DND-41 (cell line): ENCODE measurements around the gene SYNM.

Experiments used
- ATAC-seq: fragments of 200-7000 bp; cut with Tn5 transposase; 3 replicates; pipeline ENCODE4 v1.9.1; 2021; ENCODE audit warnings: low read depth; ENCODE audit not compliant: insufficient read depth
- DNase-seq: peaks from one replicate; pipeline ENCODE4 v3.0.0-alpha.2; 2020
- H2AFZ ChIP-seq: 2 replicates; pipeline ENCODE4 v1.6.0; 2012; ENCODE audit warnings: low read depth, low read length
- H3K27ac ChIP-seq: 2 replicates; pipeline ENCODE4 v1.5.1; 2012; ENCODE audit warnings: low read length, inconsistent platforms
- H3K27me3 ChIP-seq: fragments of 200-600 bp; sonication (generic); 2 replicates; pipeline ENCODE4 v1.6.0; 2012; ENCODE audit warnings: low read length, mild to moderate bottlenecking, inconsistent platforms; ENCODE audit not compliant: insufficient read depth, poor library complexity
- H3K36me3 ChIP-seq: 2 replicates; pipeline ENCODE4 v1.5.1; 2012; ENCODE audit warnings: low read length, inconsistent platforms; ENCODE audit not compliant: insufficient read depth
- H3K4me1 ChIP-seq: 2 replicates; pipeline ENCODE4 v1.5.1; 2012; ENCODE audit warnings: mild to moderate bottlenecking, low read length; ENCODE audit not compliant: insufficient read depth
- H3K4me2 ChIP-seq: 2 replicates; pipeline ENCODE4 v1.6.0; 2012; ENCODE audit warnings: mild to moderate bottlenecking, moderate library complexity, low read length, inconsistent platforms; ENCODE audit not compliant: insufficient read depth
- H3K4me3 ChIP-seq, 2 experiments: fragments of 200-600 bp in 1 of 2; shearing (Covaris generic) in 1 of 2; 2 replicates each; pipeline ENCODE4 v1.5.1; 2012 to 2016; ENCODE audit warnings: inconsistent platforms in 2 of 2, low read length in 2 of 2, mild to moderate bottlenecking in 2 of 2, low read depth in 1 of 2, moderate library complexity in 1 of 2
- H3K79me2 ChIP-seq: 2 replicates; pipeline ENCODE4 v1.6.0; 2012; ENCODE audit warnings: low read length, inconsistent platforms; ENCODE audit not compliant: insufficient read depth
- H3K9ac ChIP-seq: 2 replicates; pipeline ENCODE4 v1.6.0; 2012; ENCODE audit warnings: low read depth, mild to moderate bottlenecking, inconsistent platforms, low read length, moderate library complexity
- H3K9me3 ChIP-seq: 2 replicates; pipeline ENCODE4 v1.5.1; 2012; ENCODE audit warnings: low read length, moderate library complexity, mild to moderate bottlenecking, inconsistent platforms; ENCODE audit not compliant: insufficient read depth, severe bottlenecking
- H4K20me1 ChIP-seq: 2 replicates; pipeline ENCODE4 v1.6.0; 2012; ENCODE audit warnings: low read length; ENCODE audit not compliant: insufficient read depth
- EZH2 ChIP-seq: IDR thresholded peaks from 3 replicates; pipeline ENCODE4 v1.6.1; 2012; ENCODE audit warnings: borderline replicate concordance, low read depth, mild to moderate bottlenecking, moderate library complexity, low read length, inconsistent platforms; ENCODE audit not compliant: severe bottlenecking
- TF ChIP-seq, protein P1 (sequence below): IDR thresholded peaks from 2 replicates; pipeline ENCODE4 v1.5.1; 2012; ENCODE audit warnings: borderline replicate concordance, low read length, moderate library complexity, mild to moderate bottlenecking; ENCODE audit not compliant: poor library complexity, severe bottlenecking; ENCODE audit errors: extremely low read depth

The SYNM gene

DNA sequence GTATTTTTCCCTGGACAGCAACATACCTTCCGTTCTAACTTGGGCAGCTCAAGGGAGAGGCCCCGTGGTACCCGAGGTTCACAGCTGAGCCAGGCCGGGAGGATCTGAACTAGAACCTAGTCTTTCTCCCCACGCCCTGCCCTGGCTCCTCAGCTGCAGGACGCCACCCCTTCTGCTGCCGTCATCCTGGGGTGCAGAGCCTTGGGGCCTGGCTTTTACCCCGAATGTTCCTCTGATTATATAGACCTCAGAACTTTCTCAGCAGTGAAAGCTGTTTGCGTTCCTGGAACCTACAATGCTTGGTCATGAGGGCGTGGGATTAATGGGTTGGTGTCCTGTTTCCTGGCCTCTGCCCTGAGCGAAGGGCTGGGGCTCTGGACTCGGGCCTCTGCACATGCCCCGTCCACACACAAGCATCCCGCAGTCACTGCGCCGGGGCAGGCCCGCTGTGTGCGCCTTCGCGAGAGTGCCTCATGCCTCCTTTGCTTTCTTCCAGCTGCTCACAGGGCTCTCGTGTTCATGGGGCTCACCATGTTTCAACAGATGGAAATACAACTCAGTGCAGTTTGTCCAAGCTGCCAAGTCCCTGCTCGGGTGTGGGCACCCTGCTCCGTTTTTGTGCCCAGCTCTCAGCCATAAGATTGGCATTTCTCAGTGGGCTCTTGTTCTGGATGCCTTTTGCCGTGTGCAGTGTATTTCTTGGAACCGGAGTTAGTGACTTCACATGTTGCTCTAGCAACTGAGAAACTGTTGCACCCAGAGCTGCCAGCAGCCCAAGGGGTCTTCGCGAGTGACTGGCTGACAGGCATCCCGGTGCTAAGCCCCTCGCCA lies 20.4 kb downstream of the SYNM start:
- ATAC-seq (no peak), DNase-seq (no peak)
- Histone ChIP-seq H4K20me1 (no peaks in the 10 kb centered on the region), H2AFZ (no peak overlapping the region), H3K9ac (no peak overlapping the region), H3K4me3 (no peak overlapping the region), H3K27ac (no peak overlapping the region), H3K9me3 (no peaks in the 10 kb centered on the region), H3K36me3 (no peaks in the 10 kb centered on the region), H3K4me2 (no peak overlapping the region), H3K27me3 (no peaks in the 10 kb centered on the region), H3K79me2 (no peaks in the 10 kb centered on the region), H3K4me1 (no peaks in the 10 kb centered on the region)
- no peak for TF ChIP-seq EZH2
- TF ChIP-seq, protein P1, sequence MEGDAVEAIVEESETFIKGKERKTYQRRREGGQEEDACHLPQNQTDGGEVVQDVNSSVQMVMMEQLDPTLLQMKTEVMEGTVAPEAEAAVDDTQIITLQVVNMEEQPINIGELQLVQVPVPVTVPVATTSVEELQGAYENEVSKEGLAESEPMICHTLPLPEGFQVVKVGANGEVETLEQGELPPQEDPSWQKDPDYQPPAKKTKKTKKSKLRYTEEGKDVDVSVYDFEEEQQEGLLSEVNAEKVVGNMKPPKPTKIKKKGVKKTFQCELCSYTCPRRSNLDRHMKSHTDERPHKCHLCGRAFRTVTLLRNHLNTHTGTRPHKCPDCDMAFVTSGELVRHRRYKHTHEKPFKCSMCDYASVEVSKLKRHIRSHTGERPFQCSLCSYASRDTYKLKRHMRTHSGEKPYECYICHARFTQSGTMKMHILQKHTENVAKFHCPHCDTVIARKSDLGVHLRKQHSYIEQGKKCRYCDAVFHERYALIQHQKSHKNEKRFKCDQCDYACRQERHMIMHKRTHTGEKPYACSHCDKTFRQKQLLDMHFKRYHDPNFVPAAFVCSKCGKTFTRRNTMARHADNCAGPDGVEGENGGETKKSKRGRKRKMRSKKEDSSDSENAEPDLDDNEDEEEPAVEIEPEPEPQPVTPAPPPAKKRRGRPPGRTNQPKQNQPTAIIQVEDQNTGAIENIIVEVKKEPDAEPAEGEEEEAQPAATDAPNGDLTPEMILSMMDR, result no peak

- Histone ChIP-seq H3K4me1 (no peaks in the 10 kb centered on the region), H3K27me3 (no peaks in the 10 kb centered on the region), H2AFZ (no peak overlapping the region), H3K4me2 (no peak overlapping the region), H3K27ac (no peak overlapping the region), H3K79me2 (no peaks in the 10 kb centered on the region), H3K9ac (no peak overlapping the region), H3K9me3 (no peaks in the 10 kb centered on the region), H4K20me1 (no peaks in the 10 kb centered on the region), H3K4me3 (no peak overlapping the region), H3K36me3 (no peaks in the 10 kb centered on the region)
- no peak for ATAC-seq
- no peak for DNase-seq
- TF ChIP-seq, protein P1, result no peak
- no peak for TF ChIP-seq EZH2
Measured at GRCh38 chr15:99126131-99126588, 21.3 kb downstream of the SYNM start.

GRCh38 chr15:99126930-99127329 lies 22.1 kb downstream of the SYNM start:
- Histone ChIP-seq H3K27me3 (no peaks in the 10 kb centered on the region), H3K27ac (no peak overlapping the region), H3K36me3 (no peaks in the 10 kb centered on the region), H3K4me2 (no peak overlapping the region), H4K20me1 (no peaks in the 10 kb centered on the region), H3K4me1 (no peaks in the 10 kb centered on the region), H3K9me3 (no peaks in the 10 kb centered on the region), H3K9ac (no peak overlapping the region), H3K4me3 (no peak overlapping the region), H3K79me2 (no peaks in the 10 kb centered on the region), H2AFZ (no peak overlapping the region)
- DNase-seq, result no peak
- TF ChIP-seq, protein P1, result no peak
- TF ChIP-seq EZH2, result no peak
- ATAC-seq, result no peak
